Activated naive CD4-positive, alpha-beta T cell treated with anti-CD3 and anti-CD28 coated beads, Interleukin-2, amount 10 ng/mL, durations not matched to agents 7 days and 5 days (primary cell): ENCODE data around the gene IL21.

Source experiments
- CTCF ChIA-PET: fragments of 350-600 bp; sonication (Branson Sonifier 250); formaldehyde crosslinking; loops from one replicate; lab custom pipeline; 2021; ENCODE audit warnings: antibody characterized with exemption; lab: Charles Lee
- DNase-seq: peaks from one replicate; pipeline ENCODE4 v3.0.0-alpha.2; 2020
- H3K27ac Mint-ChIP-seq: one replicate; pipeline ENCODE4 v1.8.0; 2021; ENCODE audit warnings: mild to moderate bottlenecking, moderate library complexity, mixed read lengths
- H3K27me3 Mint-ChIP-seq: one replicate; pipeline ENCODE4 v1.8.0; 2021; ENCODE audit warnings: mild to moderate bottlenecking, mixed read lengths
- H3K36me3 Mint-ChIP-seq: one replicate; pipeline ENCODE4 v1.8.0; 2021; ENCODE audit warnings: mixed read lengths
- H3K4me1 Mint-ChIP-seq: one replicate; pipeline ENCODE4 v1.8.0; 2021; ENCODE audit warnings: mixed read lengths
- H3K4me3 Mint-ChIP-seq: one replicate; pipeline ENCODE4 v1.8.0; 2021; ENCODE audit warnings: mild to moderate bottlenecking, moderate library complexity, mixed read lengths
- H3K9me3 Mint-ChIP-seq: one replicate; pipeline ENCODE4 v1.8.0; 2021; ENCODE audit warnings: mixed read lengths

Gene IL21

DNA sequence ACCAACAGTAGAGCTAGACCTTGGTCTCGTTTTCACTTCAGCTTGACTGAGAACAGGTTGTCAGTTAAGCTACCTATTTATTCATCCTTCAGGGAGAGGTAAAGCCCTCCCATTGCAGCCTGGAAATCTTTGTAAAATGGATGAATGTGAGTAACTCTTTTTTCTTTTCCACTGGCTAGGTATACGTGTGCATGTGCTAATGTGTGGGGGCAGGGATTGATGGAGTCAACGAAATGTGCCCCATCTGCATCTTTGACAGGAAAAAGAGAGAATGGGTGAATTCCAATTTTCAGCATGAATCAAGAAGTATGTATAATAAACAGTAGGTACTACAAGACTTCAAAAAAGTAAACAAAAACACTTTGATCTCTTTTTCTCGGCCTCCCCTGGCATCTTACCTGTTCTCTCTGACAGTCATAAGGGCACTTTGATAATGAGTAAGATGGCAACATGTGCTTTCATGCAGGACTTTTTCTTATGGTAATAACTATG, at the start of gene IL21:
Gene IL21 (minus strand): TSS at position 51 of the 492 bp plus-strand sequence. CDS start 55 bp downstream, outside the sequence.
- H3K36me3 Mint-ChIP-seq = no peaks in the 10 kb centered on the region
- no peak for DNase-seq

DNA sequence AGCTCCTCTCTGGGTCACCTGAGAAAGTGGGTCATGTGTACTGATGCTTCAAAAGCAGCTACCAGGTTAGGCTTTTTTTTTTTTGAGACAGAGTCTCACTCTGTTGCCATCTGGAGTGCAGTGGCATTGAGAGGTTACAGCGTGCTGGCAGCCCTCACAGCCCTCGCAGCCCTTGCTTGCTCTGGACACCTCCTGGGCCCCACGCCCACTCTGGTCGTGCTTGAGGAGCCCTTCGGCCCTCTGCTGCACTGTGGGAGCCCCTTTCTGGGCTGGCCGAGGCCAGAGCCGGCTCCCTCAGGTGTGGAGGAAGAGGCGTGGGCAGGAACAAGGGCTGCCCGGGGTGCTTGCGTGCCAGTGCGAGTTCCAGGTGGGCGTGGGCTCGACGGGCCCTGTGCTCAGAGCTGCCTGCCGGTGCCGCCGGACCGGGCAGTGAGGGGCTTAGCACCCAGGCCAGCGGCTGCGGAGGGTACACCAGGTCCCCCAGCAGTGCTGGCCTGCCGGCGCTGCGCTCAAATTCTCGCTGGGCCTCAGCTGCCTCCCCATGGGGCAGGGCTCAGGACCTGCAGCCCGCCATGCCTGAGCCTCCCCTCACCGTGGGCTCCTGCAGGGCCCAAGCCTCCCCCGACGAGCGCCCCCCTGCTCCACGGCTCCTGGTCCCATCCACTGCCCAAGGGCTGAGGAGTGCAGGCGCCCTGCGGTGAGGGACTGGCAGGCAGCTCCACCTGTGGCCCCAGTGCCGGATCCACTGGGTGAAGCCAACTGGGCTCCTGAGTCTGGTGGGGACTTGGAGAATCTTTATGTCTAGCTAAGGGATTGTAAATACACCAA, 49.3 kb upstream of the IL21 start:
- peaks cover 2% of the 10 kb centered on the region for H3K9me3 Mint-ChIP-seq
- no peaks in the 10 kb centered on the region for H3K27me3 Mint-ChIP-seq
- no peak for DNase-seq
- H3K4me1 Mint-ChIP-seq = peaks cover 67% of the 10 kb centered on the region
- CTCF ChIA-PET = interaction anchor here (0.6 to 1.2 kb wide), 3 partner anchors 10 to 62 kb away, joined by 3 to 5 read pairs (median 5); partner anchors contain the start of gene BBS12
- no peak overlapping the region for H3K27ac Mint-ChIP-seq
- H3K36me3 Mint-ChIP-seq = peaks cover 2% of the 10 kb centered on the region
- no peak overlapping the region for H3K4me3 Mint-ChIP-seq

More for the DNA sequence above, at the start of gene IL21:
- peak within 1 kb of the TSS; percentile 71 for H3K27ac Mint-ChIP-seq
- CTCF ChIA-PET = interaction anchor here (0.9 to 1.2 kb wide), 2 partner anchors 18 to 96 kb away, joined by 3 to 7 read pairs; no protein-coding TSS in a partner anchor
- no peaks in the 10 kb centered on the region for H3K27me3 Mint-ChIP-seq
- peak within 1 kb of the TSS; percentile 27 for H3K4me3 Mint-ChIP-seq
- H3K9me3 Mint-ChIP-seq = no peaks in the 10 kb centered on the region
- peaks cover 46% of the 10 kb centered on the region for H3K4me1 Mint-ChIP-seq

DNA sequence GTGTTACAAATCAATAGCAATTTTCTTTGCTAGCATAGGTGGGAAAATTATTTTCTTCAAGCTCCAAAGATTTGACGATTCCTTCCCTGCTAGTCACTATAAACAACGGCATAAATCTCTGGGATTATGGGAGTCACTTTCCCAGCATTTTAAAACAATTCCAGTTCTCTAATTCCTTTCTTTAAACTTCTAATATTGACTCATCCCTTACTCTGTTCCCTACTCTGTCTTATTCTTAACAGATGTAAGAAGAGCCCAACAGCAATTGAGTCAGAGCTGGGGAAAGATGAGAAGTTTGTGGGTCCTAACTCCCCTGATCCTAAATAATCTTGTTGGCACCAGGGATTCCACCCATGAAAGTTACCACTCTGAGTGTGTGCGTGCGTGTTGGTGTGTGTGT, 47.4 kb upstream of the IL21 start:
- peak overlapping the region; percentile 15 for H3K27ac Mint-ChIP-seq
- H3K9me3 Mint-ChIP-seq = peaks cover 2% of the 10 kb centered on the region
- H3K27me3 Mint-ChIP-seq = no peaks in the 10 kb centered on the region
- peaks cover 2% of the 10 kb centered on the region for H3K36me3 Mint-ChIP-seq
- no peak for DNase-seq
- peaks cover 64% of the 10 kb centered on the region for H3K4me1 Mint-ChIP-seq
- CTCF ChIA-PET = interaction anchor here (5.0 kb wide), 1 partner anchor 49 kb away, joined by 23 read pairs; no protein-coding TSS in a partner anchor
- no peak overlapping the region for H3K4me3 Mint-ChIP-seq

DNA sequence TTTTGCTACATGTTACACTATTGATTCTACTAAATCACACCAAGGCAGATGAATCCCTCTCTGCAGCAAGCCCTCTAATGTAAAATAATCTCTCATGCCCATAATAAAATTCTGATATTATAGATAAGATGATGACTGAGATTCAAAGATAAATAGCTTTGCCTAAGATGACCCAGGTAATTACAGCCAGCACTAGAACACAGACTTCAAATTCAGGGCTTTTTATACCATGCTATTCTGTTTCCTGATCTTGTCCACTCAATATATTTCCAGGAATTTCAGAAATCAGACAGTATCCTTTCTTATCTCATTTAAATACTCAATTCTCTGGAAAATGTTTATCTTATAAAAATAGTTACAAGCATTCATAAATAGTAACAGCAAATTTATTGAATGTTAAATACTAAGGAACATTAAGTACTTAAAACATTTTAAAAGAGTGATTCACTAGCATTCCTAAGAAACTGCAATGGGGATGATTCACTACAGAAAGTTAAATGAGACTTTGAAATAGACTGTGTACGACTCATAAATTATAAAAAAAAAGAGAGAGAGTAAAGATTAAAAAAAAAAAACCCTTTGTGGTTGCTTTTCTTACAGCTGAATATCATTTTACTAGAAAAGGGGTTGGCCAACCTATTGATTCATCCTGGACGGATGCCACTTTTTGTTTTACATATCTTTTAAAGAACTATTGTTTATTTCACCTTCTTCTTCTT, 45.8 kb upstream of the IL21 start:
- H3K27ac Mint-ChIP-seq = peak overlapping the region; percentile 56
- H3K27me3 Mint-ChIP-seq = no peaks in the 10 kb centered on the region
- H3K36me3 Mint-ChIP-seq = peaks cover 2% of the 10 kb centered on the region
- DNase-seq = no peak
- H3K9me3 Mint-ChIP-seq = peaks cover 2% of the 10 kb centered on the region
- peaks cover 66% of the 10 kb centered on the region for H3K4me1 Mint-ChIP-seq
- CTCF ChIA-PET = interaction anchor here (0.6 to 5.0 kb wide), 7 partner anchors 9 to 88 kb away, joined by 3 to 23 read pairs (median 3); no protein-coding TSS in a partner anchor
- no peak overlapping the region for H3K4me3 Mint-ChIP-seq

DNA sequence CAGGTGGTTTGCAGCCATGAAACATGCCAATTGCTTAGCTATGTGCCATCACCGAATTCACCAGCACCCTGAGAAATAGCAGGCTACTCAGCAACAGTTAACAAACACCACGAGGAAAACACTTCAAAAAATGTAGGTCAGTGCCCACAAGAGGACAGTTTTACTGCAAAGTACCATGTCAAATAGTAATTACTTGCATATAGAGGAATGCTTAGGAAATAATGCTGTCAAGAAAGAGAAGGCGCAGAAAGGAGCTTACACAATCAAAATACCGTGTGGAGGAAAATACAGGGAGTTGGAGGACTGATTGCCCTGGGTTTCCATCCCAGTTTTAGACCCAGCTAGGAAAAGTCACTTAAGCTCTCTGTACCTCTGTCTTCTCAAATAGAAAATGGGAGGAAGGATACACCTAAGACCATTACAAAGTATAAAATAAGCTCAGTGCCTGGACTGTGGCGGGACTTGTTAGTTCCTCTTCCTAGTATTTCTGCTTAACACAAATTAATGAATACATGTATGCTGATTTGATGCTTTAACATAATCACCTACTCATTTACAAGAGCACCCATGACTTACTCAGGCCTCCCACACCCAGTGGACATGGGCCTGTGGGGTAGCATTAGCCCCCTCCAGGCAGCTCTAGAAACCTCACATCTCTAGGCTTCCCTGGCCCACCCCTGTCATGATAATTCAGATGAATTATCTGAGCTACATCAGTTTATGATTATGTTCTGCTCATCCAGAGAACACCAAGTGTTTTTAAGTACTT, 44.5 kb upstream of the IL21 start:
- CTCF ChIA-PET = interaction anchor here (0.5 to 5.0 kb wide), 9 partner anchors 14 to 87 kb away, joined by 3 to 23 read pairs (median 3); no protein-coding TSS in a partner anchor
- Mint-ChIP-seq H3K27ac (peak overlapping the region; percentile 33), H3K9me3 (no peaks in the 10 kb centered on the region), H3K4me1 (peaks cover 76% of the 10 kb centered on the region), H3K36me3 (peaks cover 2% of the 10 kb centered on the region), H3K4me3 (no peak overlapping the region), H3K27me3 (no peaks in the 10 kb centered on the region)
- DNase-seq = no peak

DNA sequence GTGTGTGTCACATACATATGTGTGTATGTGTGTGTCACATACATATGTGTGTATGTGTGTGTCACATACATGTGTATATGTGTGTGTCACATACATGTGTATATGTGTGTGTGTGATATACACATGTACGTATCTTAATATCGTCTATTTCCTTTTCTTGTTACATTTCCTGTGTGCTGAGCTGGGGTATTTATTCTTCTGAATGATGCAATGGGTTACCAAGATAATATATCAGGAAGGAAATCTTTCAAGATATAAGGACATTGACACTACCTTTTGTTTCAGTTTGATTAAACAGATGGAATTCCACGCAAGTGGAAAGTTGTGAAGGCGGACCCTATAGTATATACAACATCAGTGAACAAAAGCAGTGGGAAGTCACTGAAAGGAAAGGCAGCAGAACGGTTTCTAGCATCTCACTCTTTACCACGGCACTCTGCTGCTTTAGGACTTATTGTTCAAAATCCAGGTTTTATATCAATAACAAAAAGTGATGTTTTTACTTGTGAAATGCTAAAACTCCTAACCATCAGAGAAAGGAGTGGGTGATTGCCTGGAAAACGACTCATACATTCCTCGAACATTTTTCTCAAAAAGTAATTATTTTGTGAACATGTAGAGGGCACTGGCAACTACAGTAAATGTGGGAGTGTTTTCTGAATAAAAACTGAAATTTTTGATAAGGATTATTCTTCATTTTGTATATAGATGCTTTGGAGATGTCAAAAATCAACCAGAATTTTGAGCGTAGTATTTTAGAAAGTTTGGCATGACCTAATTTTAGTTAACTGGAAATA, 43.1 kb upstream of the IL21 start:
- H3K27ac Mint-ChIP-seq = peak overlapping the region; percentile 83
- H3K4me3 Mint-ChIP-seq = peak overlapping the region; percentile 49
- peaks cover under 1% of the 10 kb centered on the region for H3K9me3 Mint-ChIP-seq
- peaks cover 72% of the 10 kb centered on the region for H3K4me1 Mint-ChIP-seq
- no peaks in the 10 kb centered on the region for H3K27me3 Mint-ChIP-seq
- CTCF ChIA-PET = interaction anchor here (1.2 to 5.0 kb wide), 4 partner anchors 12 to 86 kb away, joined by 3 to 23 read pairs (median 7); no protein-coding TSS in a partner anchor
- DNase-seq = no peak
- peaks cover 3% of the 10 kb centered on the region for H3K36me3 Mint-ChIP-seq

DNA sequence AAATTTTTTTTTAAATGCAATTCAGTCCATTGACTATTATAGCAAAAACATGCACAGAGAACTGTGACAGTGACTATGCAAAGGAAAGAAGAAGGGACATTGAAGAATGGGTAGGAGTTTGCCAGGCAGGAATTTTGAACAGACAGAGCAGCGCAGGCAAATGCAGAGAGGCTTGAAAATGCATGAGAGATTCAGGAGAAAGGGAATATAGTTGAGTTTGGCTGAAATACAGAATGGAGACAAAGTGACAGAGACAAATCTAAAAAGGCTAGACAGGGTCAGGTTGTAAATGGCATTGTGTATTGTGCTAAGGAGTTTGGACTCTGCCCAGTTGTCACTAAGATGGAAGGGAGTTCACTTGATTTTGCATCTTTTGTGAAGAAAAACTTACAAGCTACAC, 42.4 kb upstream of the IL21 start:
- peaks cover 5% of the 10 kb centered on the region for H3K36me3 Mint-ChIP-seq
- CTCF ChIA-PET = interaction anchor here (0.7 to 5.0 kb wide), 2 partner anchors 54 to 798 kb away, joined by 3 to 23 read pairs; no protein-coding TSS in a partner anchor
- H3K4me3 Mint-ChIP-seq = no peak overlapping the region
- peaks cover 3% of the 10 kb centered on the region for H3K9me3 Mint-ChIP-seq
- no peak for DNase-seq
- peaks cover 71% of the 10 kb centered on the region for H3K4me1 Mint-ChIP-seq
- H3K27ac Mint-ChIP-seq = no peak overlapping the region
- no peaks in the 10 kb centered on the region for H3K27me3 Mint-ChIP-seq

DNA sequence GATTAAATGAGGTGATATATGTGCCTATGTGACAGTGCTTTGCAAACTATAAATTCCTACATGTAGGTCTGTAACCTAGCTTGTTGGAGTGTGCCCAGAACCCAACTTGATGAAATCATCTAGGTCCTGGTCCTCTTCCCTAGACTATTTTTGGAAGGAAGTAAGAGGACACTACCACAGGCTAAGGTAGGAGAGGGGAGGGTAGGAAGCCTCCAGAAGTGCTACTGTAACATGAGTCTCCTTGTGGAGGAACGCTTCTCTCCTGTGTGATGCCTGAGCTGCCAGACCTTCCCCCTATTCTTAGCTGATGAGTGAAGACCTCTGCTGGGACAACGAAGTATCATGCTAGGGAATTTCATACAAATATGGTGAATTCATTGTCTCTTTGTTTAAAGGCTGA, 41.8 kb upstream of the IL21 start:
- H3K36me3 Mint-ChIP-seq = peaks cover 5% of the 10 kb centered on the region
- H3K27ac Mint-ChIP-seq = no peak overlapping the region
- CTCF ChIA-PET = interaction anchor here (0.7 to 1.5 kb wide), 2 partner anchors 54 to 799 kb away, joined by 3 to 7 read pairs; no protein-coding TSS in a partner anchor
- peaks cover 70% of the 10 kb centered on the region for H3K4me1 Mint-ChIP-seq
- no peaks in the 10 kb centered on the region for H3K27me3 Mint-ChIP-seq
- H3K4me3 Mint-ChIP-seq = no peak overlapping the region
- peaks cover 3% of the 10 kb centered on the region for H3K9me3 Mint-ChIP-seq
- DNase-seq = no peak

DNA sequence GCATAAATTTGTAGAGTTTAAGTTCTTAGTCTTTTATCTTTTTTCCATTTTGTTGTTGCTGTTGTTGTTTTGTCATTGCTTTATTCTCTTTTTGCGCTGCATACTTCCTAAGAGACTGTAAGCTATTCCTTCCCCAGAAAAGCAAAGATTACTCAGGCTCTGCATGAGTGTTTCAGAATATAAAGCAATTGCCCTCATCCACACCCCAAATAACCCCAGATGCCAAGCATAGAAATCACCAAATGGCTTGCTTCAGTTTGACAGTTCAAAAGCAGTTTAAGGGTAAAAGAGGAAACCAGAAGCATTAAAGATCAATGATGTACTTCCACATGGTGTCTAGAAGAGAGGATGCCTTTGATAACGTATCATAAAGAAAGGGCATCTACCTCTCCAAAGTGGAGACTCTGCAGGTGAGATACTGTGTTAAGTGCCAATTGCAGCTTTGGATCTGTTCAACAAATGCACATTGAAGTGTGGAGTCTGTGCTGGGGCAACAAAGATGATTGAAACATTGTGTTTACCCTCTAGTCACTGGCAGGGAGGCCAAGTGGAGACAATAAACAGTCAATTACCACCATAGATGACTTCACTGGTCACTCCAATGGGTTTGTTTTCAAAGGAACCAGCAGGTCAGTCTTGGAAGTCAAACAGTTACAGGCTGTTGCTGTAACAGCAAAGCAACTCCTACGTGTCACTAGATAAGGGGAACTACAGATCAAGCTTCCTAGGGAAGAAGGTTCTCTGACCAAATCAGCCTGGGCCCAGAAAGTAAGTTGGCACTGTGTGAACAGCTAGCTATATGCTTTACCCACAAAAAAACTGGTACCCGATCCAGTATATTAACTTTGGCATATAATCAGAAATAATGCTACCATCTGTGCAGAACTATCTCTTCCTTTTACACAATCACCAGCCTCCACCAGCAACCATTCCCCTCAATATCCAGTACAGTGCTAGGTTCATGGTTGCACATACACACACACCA, 40.6 kb upstream of the IL21 start:
- Mint-ChIP-seq H3K9me3 (peaks cover 8% of the 10 kb centered on the region), H3K4me3 (no peak overlapping the region), H3K27ac (peak overlapping the region; percentile 40), H3K36me3 (peaks cover 7% of the 10 kb centered on the region), H3K4me1 (peaks cover 64% of the 10 kb centered on the region), H3K27me3 (no peaks in the 10 kb centered on the region)
- CTCF ChIA-PET = interaction anchor here (1.5 to 2.9 kb wide), 3 partner anchors 51 to 56 kb away, joined by 6 to 8 read pairs (median 7); no protein-coding TSS in a partner anchor
- no peak for DNase-seq

DNA sequence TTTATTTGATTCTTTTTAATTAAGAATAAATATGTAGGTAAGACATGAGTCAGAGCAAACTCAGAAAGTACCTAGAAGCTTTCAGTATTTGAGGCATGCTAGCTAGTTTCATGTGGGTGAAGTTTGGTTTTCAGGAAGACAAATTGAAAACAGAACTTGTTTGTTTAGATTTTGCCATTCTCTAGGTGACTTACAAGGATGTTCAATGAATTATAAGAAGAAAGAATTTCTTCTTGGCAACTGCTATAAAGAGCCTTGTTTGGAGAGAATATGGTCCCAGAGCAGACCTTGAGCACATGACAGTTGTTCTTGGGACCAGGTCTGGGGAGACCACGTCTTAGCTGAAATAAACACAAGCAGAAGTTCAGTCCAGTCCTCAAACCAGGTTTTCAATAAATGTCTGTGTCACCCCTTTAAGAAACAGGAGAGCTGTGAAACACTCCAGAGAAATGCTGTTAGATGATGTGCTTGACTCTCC, 38.0 kb upstream of the IL21 start:
- CTCF ChIA-PET = interaction anchor here (1.0 to 3.0 kb wide), 5 partner anchors 11 to 81 kb away, joined by 3 to 14 read pairs (median 8); no protein-coding TSS in a partner anchor
- Mint-ChIP-seq H3K4me3 (no peak overlapping the region), H3K36me3 (peaks cover 7% of the 10 kb centered on the region), H3K27me3 (no peaks in the 10 kb centered on the region), H3K4me1 (peaks cover 42% of the 10 kb centered on the region), H3K27ac (peak overlapping the region; percentile 90), H3K9me3 (peaks cover 8% of the 10 kb centered on the region)
- no peak for DNase-seq

DNA sequence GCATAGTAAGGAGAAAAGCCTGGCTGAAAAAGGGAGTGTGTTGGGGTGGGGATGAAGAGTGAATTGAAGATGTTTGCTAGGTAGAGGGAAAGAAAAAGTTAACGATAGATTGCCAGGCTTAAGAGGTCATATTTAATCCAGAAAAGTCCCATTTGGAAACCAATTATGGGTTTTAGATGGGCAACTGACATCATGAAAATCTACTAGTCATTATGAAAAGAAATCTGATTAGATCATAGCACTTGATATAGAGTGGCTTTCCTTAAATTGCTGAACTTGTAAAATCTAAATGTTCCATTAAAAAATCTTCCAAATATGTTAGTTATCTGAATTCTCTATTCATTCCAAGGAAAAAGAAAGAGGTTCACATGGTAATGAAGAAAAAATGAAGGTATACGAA, 37.5 kb upstream of the IL21 start:
- Mint-ChIP-seq H3K27me3 (no peaks in the 10 kb centered on the region), H3K36me3 (peaks cover 7% of the 10 kb centered on the region), H3K4me3 (no peak overlapping the region), H3K27ac (peak overlapping the region; percentile 70), H3K4me1 (peaks cover 38% of the 10 kb centered on the region), H3K9me3 (peaks cover 8% of the 10 kb centered on the region)
- DNase-seq = no peak
- CTCF ChIA-PET = interaction anchor here (1.0 to 3.0 kb wide), 4 partner anchors 27 to 59 kb away, joined by 3 to 14 read pairs (median 6); no protein-coding TSS in a partner anchor
